Upper lobe of left lung (tissue), 4 donors: ENCODE measurements around the gene ASCL1.

Experiments
- CTCF ChIP-seq, 6 experiments: fragments of 450-650 bp in 4 of 6; fragments of 200-600 bp in 2 of 6; sonication (generic) in 2 of 6; IDR thresholded peaks; one replicate each; pipeline ENCODE4 v1.5.1; 2016 to 2019; ENCODE audit warnings: antibody characterized with exemption in 6 of 6
- EP300 ChIP-seq, 4 donors: sonication (generic); formaldehyde crosslinking; IDR thresholded peaks; one replicate each; pipeline ENCODE4 v1.5.1; 2017; ENCODE audit warnings: antibody characterized with exemption in 4 of 4, control low read depth in 2 of 4
- POLR2A ChIP-seq, 4 donors: fragments of 450-650 bp; IDR thresholded peaks; one replicate each; pipeline ENCODE4 v1.5.1; 2016 to 2017; ENCODE audit warnings: antibody characterized with exemption in 4 of 4, mild to moderate bottlenecking in 2 of 4
- POLR2AphosphoS5 ChIP-seq, 2 donors: sonication (generic); formaldehyde crosslinking; IDR thresholded peaks; one replicate each; pipeline ENCODE4 v1.5.1; 2017; ENCODE audit warnings: antibody characterized with exemption in 2 of 2

DNA sequence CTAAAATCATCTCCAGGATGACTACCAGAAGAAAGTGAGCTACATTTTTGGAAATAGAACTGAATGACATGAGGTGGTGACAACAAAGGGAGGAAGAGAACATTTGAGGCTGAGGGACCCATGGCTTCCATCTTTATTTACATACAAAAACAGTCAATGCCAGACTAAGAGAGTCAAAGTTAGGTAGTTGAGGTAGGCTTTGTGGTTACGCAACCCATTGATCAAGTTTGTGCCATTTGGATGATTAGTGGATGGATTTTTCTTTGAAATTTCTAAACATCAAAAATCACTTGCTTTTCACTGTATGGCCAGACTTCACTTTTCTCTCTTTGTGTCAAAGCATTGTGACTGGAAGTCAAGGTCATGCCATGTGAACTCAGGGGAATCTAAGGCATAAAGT is 22.9 kb downstream of the ASCL1 start:
- no peak for TF ChIP-seq POLR2A (IDR thresholded peaks at IDR 0.05)
- TF ChIP-seq CTCF (IDR thresholded peaks at IDR 0.05): no peak
- TF ChIP-seq POLR2AphosphoS5 (IDR thresholded peaks at IDR 0.05): no peak
- TF ChIP-seq EP300 (IDR thresholded peaks at IDR 0.05): no peak
